ENCODE data around the gene INSRR. TPM values are rescaled to one million over a fixed set of nuclear protein-coding genes. Genes with fewer than 3 reads are reported as not detected.

Gene INSRR
- total RNA-seq, 1 donor from 2014 or later = not detected

DNA sequence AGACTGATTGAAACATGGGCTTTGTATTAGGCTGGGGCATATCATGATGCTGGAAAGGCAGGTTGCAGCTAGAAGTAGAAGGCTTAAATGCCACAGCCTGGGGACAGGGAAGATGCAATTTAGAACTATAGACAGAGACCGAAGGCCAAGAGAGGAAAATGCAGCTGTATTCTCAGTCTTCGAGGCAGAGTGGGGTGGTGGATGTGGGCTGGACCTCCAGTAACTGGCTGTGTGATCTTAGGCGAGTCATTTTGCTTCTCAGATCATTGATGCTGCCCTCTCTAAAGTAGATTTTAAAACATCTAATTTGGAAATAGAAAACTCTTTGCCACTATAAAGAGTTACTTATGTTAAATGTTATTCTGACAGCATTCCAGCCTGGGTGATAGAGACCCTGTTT is 24.6 kb downstream of the INSRR start:
- H3K9me3 Mint-ChIP-seq = no peaks in the 10 kb centered on the region
- H3K4me3 Mint-ChIP-seq = no peak overlapping the region
- TF ChIP-seq, protein P1, sequence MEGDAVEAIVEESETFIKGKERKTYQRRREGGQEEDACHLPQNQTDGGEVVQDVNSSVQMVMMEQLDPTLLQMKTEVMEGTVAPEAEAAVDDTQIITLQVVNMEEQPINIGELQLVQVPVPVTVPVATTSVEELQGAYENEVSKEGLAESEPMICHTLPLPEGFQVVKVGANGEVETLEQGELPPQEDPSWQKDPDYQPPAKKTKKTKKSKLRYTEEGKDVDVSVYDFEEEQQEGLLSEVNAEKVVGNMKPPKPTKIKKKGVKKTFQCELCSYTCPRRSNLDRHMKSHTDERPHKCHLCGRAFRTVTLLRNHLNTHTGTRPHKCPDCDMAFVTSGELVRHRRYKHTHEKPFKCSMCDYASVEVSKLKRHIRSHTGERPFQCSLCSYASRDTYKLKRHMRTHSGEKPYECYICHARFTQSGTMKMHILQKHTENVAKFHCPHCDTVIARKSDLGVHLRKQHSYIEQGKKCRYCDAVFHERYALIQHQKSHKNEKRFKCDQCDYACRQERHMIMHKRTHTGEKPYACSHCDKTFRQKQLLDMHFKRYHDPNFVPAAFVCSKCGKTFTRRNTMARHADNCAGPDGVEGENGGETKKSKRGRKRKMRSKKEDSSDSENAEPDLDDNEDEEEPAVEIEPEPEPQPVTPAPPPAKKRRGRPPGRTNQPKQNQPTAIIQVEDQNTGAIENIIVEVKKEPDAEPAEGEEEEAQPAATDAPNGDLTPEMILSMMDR (IDR thresholded peaks at IDR 0.05) = no peak
- no peaks in the 10 kb centered on the region for H3K36me3 Mint-ChIP-seq (ENCODE audit: low read depth)
- no peak overlapping the region for H3K27ac Mint-ChIP-seq
- ATAC-seq (ENCODE audit: low read depth) (no peak), DNase-seq (no peak)
- no peaks in the 10 kb centered on the region for H3K4me1 Mint-ChIP-seq
- POLR2A ChIA-PET = no interaction called here
- CTCF ChIA-PET = no interaction called here
- intact Hi-C loops (cut with micrococcal nuclease) = no loop called here
- peaks cover 53% of the 10 kb centered on the region for H3K27me3 Mint-ChIP-seq

DNA sequence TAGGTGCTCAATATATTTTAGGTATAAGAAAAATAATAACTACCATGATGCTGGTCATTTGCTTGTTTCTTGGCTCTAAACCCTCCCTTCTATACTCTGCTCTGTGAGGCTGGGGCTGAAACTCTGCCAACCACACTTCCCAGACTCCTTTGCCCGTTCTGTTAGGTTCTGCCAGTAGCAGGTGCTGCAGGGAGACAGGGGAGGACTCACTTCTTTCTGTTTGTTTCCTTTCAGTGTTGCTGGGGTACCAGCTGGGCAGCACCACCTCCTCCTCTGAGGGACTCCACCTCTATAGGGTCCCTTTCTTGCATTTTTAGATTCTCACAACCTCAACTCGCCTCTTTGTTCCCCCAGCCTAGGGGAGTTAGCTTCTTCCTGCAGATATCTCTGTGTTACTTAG is 25.3 kb downstream of the INSRR start:
- intact Hi-C loops (cut with micrococcal nuclease) = no loop called here
- ATAC-seq (ENCODE audit: low read depth) (no peak), DNase-seq (no peak)
- TF ChIP-seq, protein P1 (IDR thresholded peaks at IDR 0.05) = no peak
- H3K4me1 Mint-ChIP-seq = no peaks in the 10 kb centered on the region
- H3K9me3 Mint-ChIP-seq = no peaks in the 10 kb centered on the region
- POLR2A ChIA-PET = no interaction called here
- CTCF ChIA-PET = no interaction called here
- H3K27ac Mint-ChIP-seq = no peak overlapping the region
- no peaks in the 10 kb centered on the region for H3K36me3 Mint-ChIP-seq (ENCODE audit: low read depth)
- no peak overlapping the region for H3K4me3 Mint-ChIP-seq
- H3K27me3 Mint-ChIP-seq = peaks cover 53% of the 10 kb centered on the region

DNA sequence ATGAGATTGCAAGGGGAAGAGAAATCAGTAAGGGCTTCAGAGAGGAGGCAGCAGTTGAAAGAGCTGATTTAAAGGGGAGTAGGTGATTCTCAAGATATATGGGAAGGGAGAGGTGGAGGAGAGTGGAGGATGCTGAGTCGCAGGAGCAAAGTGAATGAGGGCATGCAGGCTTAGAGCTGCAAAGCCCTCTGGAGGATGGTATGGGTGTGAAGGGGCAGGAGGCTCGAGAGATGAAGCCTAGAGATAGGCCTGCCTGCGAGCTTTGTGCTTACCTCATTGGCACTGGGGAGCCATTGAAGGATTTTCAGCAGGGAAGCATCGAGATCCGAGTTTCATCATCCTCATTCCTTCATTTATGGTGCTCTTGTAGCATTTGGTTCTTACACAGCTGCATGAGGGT is 26.5 kb downstream of the INSRR start:
- ChIA-PET POLR2A (no interaction called here), CTCF (no interaction called here)
- Mint-ChIP-seq H3K4me3 (no peak overlapping the region), H3K9me3 (no peaks in the 10 kb centered on the region), H3K27ac (no peak overlapping the region), H3K27me3 (peaks cover 47% of the 10 kb centered on the region), H3K36me3 (ENCODE audit: low read depth) (no peaks in the 10 kb centered on the region), H3K4me1 (no peaks in the 10 kb centered on the region)
- DNase-seq (no peak), ATAC-seq (ENCODE audit: low read depth) (no peak)
- intact Hi-C loops (cut with micrococcal nuclease) = no loop called here
- TF ChIP-seq, protein P1 (IDR thresholded peaks at IDR 0.05) = no peak

DNA sequence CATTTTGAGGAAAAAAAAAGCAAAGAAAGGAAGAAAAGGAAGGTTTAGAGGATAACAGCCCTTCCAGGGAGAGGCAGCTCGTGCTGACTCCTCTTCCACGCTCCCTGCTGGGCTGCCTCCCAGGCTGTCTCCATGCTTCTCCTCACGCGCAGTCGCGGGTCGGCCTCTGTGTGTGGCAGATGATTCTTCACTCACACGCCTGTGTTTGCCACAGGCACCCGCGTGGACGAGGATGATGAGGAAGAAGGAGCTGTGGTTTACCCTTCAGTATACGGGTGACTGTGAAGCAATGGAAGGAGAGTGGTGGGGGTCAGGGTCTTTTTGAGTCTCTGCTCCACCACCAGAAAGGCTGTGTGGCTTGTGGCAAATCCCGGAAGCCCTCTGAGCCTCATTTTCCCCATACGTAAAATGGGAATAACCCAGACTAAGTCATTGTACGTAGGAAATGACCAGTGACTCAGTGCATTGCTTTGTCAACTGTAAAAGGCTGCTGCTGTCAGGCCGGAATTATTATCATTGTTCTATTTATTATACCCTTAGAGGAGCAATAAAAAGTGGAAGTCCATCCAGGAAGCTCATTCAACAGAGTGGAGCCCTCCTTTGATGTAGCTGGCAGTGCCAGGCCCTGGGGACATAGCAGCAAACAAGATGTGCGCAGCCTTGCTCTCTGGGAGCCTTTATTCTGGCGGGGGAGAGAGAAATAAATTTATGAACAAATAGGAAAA is 30.4 kb downstream of the INSRR start:
- TF ChIP-seq, protein P1 (IDR thresholded peaks at IDR 0.05) = no peak
- peaks cover 32% of the 10 kb centered on the region for H3K27me3 Mint-ChIP-seq
- ChIA-PET CTCF (no interaction called here), POLR2A (no interaction called here)
- H3K9me3 Mint-ChIP-seq = no peaks in the 10 kb centered on the region
- intact Hi-C loops (cut with micrococcal nuclease) = no loop called here
- DNase-seq (no peak), ATAC-seq (ENCODE audit: low read depth) (no peak)
- H3K4me1 Mint-ChIP-seq = no peaks in the 10 kb centered on the region
- H3K4me3 Mint-ChIP-seq = no peak overlapping the region
- H3K36me3 Mint-ChIP-seq (ENCODE audit: low read depth) = no peaks in the 10 kb centered on the region
- no peak overlapping the region for H3K27ac Mint-ChIP-seq

DNA sequence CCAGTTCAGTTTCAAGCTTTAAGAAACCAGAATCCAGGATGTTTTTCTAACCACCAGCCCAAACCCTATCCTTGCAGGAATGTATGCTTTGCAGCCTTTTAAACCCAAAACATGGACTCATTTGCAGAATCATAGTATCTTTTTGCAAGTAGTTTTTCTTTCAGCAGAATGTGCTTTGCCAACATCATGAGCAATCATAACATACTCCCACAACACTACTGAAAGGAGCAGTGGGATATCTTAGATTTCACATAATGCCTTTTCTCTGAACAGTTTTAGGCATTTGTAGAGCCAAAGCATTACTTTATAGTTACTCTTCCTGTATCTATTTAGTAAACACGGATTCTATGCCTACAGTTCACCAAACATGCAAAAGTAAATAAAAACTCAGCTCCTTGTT is 32.3 kb downstream of the INSRR start:
- DNase-seq (no peak), ATAC-seq (ENCODE audit: low read depth) (no peak)
- Mint-ChIP-seq H3K27ac (no peak overlapping the region), H3K9me3 (no peaks in the 10 kb centered on the region), H3K27me3 (peaks cover 30% of the 10 kb centered on the region), H3K36me3 (ENCODE audit: low read depth) (no peaks in the 10 kb centered on the region), H3K4me3 (no peak overlapping the region), H3K4me1 (no peaks in the 10 kb centered on the region)
- POLR2A ChIA-PET = interaction anchor here (0.6 kb wide), 1 partner anchor 120 kb away, joined by 4 read pairs; no protein-coding TSS in a partner anchor
- intact Hi-C loops (cut with micrococcal nuclease) = no loop called here
- CTCF ChIA-PET = no interaction called here
- TF ChIP-seq, protein P1 (IDR thresholded peaks at IDR 0.05) = no peak

Data from activated B cell treated with CpG ODN at 0.5 μM for 24 hours (primary cell).